Measurements from ENCODE around the gene HSFX4.
"Not testable (repeated sequence)": the region's sequence is repeated elsewhere in the genome, so short reads cannot be mapped to it uniquely, and the experiment has no call there.

HSFX4 gene

GRCh38 chrX:149929400-149929799 is at the start of gene HSFX4:
HSFX4 (plus strand) TSS chrX:149929573; CDS start chrX:149929645, 72 bp downstream.
- DNase-seq (ENCODE audit: low read depth); H3K4me3 ChIP-seq (ENCODE audit: low read length): not testable (repeated sequence)

- no peak for TF ChIP-seq CTCF (IDR thresholded peaks at IDR 0.05; ENCODE audit: insufficient read depth, low read depth, low read length, missing control alignments)
- no peak within 1 kb of the TSS for H3K4me3 ChIP-seq (ENCODE audit: low read length)
- DNase-seq (ENCODE audit: low read depth), result no peak
Observed at GRCh38 chrX:149881081-149881711, 48.2 kb upstream of the HSFX4 start, which contains the start of gene MAGEA8. MAGEA8 (plus strand) TSS chrX:149881183; CDS start chrX:149884273, 3,090 bp downstream.

GRCh38 chrX:149890828-149891227 is 38.5 kb upstream of the HSFX4 start:
- H3K4me3 ChIP-seq (ENCODE audit: low read length); DNase-seq (ENCODE audit: low read depth): not testable (repeated sequence)

GRCh38 chrX:149898554-149898953 is 30.8 kb upstream of the HSFX4 start:
- no peak for DNase-seq (ENCODE audit: low read depth)
- TF ChIP-seq CTCF (IDR thresholded peaks at IDR 0.05; ENCODE audit: insufficient read depth, low read depth, low read length, missing control alignments), result no peak
- H3K4me3 ChIP-seq (ENCODE audit: low read length), result no peak overlapping the region

GRCh38 chrX:149903889-149904748 is 25.3 kb upstream of the HSFX4 start:
- peak; percentile 7 for DNase-seq (ENCODE audit: low read depth)
- H3K4me3 ChIP-seq (ENCODE audit: low read length), result no peak overlapping the region
- TF ChIP-seq CTCF (IDR thresholded peaks at IDR 0.05; ENCODE audit: insufficient read depth, low read depth, low read length, missing control alignments), result peak; percentile 24

GRCh38 chrX:149908308-149908707 is 21.1 kb upstream of the HSFX4 start:
- H3K4me3 ChIP-seq (ENCODE audit: low read length), result no peak overlapping the region
- no peak for TF ChIP-seq CTCF (IDR thresholded peaks at IDR 0.05; ENCODE audit: insufficient read depth, low read depth, low read length, missing control alignments)
- DNase-seq (ENCODE audit: low read depth), result no peak

GRCh38 chrX:149908727-149909126 is 20.6 kb upstream of the HSFX4 start:
- TF ChIP-seq CTCF (IDR thresholded peaks at IDR 0.05; ENCODE audit: insufficient read depth, low read depth, low read length, missing control alignments), result no peak
- no peak for DNase-seq (ENCODE audit: low read depth)
- no peak overlapping the region for H3K4me3 ChIP-seq (ENCODE audit: low read length)
